HG02970 (cell line): ENCODE results near the gene CCDC146.
A peak's percentile ranks its signal among the peaks of the same experiment; 100 is the strongest.
"Not testable (repeated sequence)": the region's sequence is repeated elsewhere in the genome, so short reads cannot be mapped to it uniquely, and the experiment has no call there.

ENCODE experiments used
- ATAC-seq: cut with Tn5 transposase; IDR thresholded peaks from one replicate; pipeline ENCODE4 v1.9.1; 2021; ENCODE audit warnings: mild to moderate bottlenecking, moderate library complexity, moderate number of reproducible peaks; ENCODE audit not compliant: unreplicated experiment, low FRiP score

The CCDC146 gene

GRCh38 chr7:77121860-77122681 is at the start of gene CCDC146:
CCDC146 (plus strand) TSS chr7:77122615; CDS start chr7:77167669, 45,054 bp downstream.
- ATAC-seq, result peak; percentile 98

GRCh38 chr7:77074786-77075396 is 47.5 kb upstream of the CCDC146 start:
- ATAC-seq, result not testable (repeated sequence)

GRCh38 chr7:77077060-77077459 is 45.4 kb upstream of the CCDC146 start:
- not testable (repeated sequence) for ATAC-seq

GRCh38 chr7:77079112-77079511 is 43.3 kb upstream of the CCDC146 start:
- ATAC-seq, result not testable (repeated sequence)

GRCh38 chr7:77079624-77080023 is 42.8 kb upstream of the CCDC146 start:
- not testable (repeated sequence) for ATAC-seq

GRCh38 chr7:77080236-77080635 is 42.2 kb upstream of the CCDC146 start:
- not testable (repeated sequence) for ATAC-seq

- not testable (repeated sequence) for ATAC-seq
These were observed 40.2 kb upstream of the CCDC146 start for GRCh38 chr7:77082192-77082591.

GRCh38 chr7:77092301-77092700 is 30.1 kb upstream of the CCDC146 start:
- ATAC-seq, result not testable (repeated sequence)

GRCh38 chr7:77100501-77100900 is 21.9 kb upstream of the CCDC146 start:
- ATAC-seq, result not testable (repeated sequence)

- not testable (repeated sequence) for ATAC-seq
These were observed 21.2 kb upstream of the CCDC146 start for GRCh38 chr7:77101187-77101586.

GRCh38 chr7:77102671-77103070 is 19.7 kb upstream of the CCDC146 start:
- ATAC-seq, result not testable (repeated sequence)

- not testable (repeated sequence) for ATAC-seq
These were observed 16.5 kb upstream of the CCDC146 start for GRCh38 chr7:77105904-77106303.

GRCh38 chr7:77107659-77108058 is 14.8 kb upstream of the CCDC146 start:
- not testable (repeated sequence) for ATAC-seq

GRCh38 chr7:77108362-77108761 is 14.1 kb upstream of the CCDC146 start:
- ATAC-seq, result not testable (repeated sequence)

- not testable (repeated sequence) for ATAC-seq
These were observed 9.6 kb upstream of the CCDC146 start for GRCh38 chr7:77112719-77113306.

- not testable (repeated sequence) for ATAC-seq
These were observed 3.1 kb downstream of the CCDC146 start for GRCh38 chr7:77125486-77125885.

GRCh38 chr7:77127009-77127408 is 4.6 kb downstream of the CCDC146 start:
- not testable (repeated sequence) for ATAC-seq

GRCh38 chr7:77128582-77129410 is 6.4 kb downstream of the CCDC146 start:
- peak; percentile 55 for ATAC-seq

- ATAC-seq, result not testable (repeated sequence)
These were observed 9.4 kb downstream of the CCDC146 start for GRCh38 chr7:77131781-77132180.

GRCh38 chr7:77138668-77139067 is 16.3 kb downstream of the CCDC146 start:
- ATAC-seq, result not testable (repeated sequence)
